Liver (tissue), 3 donors: ENCODE data around the gene UBE2V1.

ENCODE experiments used
- EGR1 ChIP-seq, 2 donors: IDR thresholded peaks; 2 replicates each; pipeline ENCODE4 v1.6.1; 2016 to 2018; ENCODE audit warnings: antibody characterized with exemption in 2 of 2, low read depth in 2 of 2
- FOXA1 ChIP-seq: IDR thresholded peaks from 2 replicates; pipeline ENCODE4 v1.6.1; 2016; ENCODE audit warnings: antibody characterized with exemption
- GABPA ChIP-seq, 2 donors: IDR thresholded peaks in 1 of 2; conservative IDR thresholded peaks in 1 of 2; 2 replicates each; pipeline ENCODE4 v1.6.1; 2016; ENCODE audit warnings: antibody characterized with exemption in 2 of 2, mild to moderate bottlenecking in 1 of 2, moderate library complexity in 1 of 2
- RXRA ChIP-seq, 2 donors: IDR thresholded peaks; 2 replicates each; pipeline ENCODE4 v1.6.1; 2017 to 2018; ENCODE audit warnings: antibody characterized with exemption in 2 of 2, mild to moderate bottlenecking in 1 of 2
- YY1 ChIP-seq: IDR thresholded peaks from 2 replicates; pipeline ENCODE4 v1.6.1; 2016; ENCODE audit warnings: antibody characterized with exemption, mild to moderate bottlenecking
- TF ChIP-seq, protein P1 (sequence below): fragments of 150-350 bp; IDR thresholded peaks from 2 replicates; pipeline ENCODE4 v1.5.1; 2017; ENCODE audit warnings: improper control_type of control experiment, low read depth, low read length; ENCODE audit not compliant: missing input control
- TF ChIP-seq, protein P2 (sequence below): IDR thresholded peaks from 2 replicates; pipeline ENCODE4 v1.6.1; 2016; ENCODE audit warnings: antibody characterized with exemption, mild to moderate bottlenecking
- TF ChIP-seq, protein P3 (sequence below): IDR thresholded peaks from 2 replicates; pipeline ENCODE4 v1.6.1; 2016; ENCODE audit warnings: antibody characterized with exemption
- TF ChIP-seq, protein P4 (sequence below): IDR thresholded peaks from 2 replicates; pipeline ENCODE4 v1.6.1; 2016; ENCODE audit warnings: antibody characterized with exemption
- donor health status: healthy.
- donor health status: healthy.

DNA sequence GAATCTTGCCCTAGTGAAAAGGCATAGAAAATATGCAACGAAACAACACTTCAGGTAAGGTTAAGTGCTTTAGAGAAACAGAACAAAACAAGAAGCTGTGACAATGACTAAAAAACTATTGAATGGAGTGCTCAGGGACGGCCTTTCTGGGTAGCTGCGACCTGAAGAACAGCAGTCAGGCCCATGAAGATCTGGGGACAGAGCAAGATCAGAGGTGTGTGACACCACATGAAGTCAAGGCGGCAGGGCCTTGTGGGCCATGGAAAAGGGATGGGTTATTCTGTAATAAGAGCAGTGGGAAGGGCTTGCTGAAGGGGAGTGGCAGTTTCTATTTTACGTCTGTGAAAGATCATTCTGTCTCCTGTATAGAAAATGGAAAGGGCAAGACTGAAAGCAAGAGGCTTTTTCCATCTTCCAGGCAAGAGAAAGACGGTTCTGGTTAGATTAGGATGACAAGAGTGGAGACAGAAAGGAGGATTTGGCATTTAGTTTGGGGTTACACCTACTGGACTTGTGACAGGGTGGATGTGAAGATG lies 5.1 kb downstream of the UBE2V1 start:
- TF ChIP-seq, protein P1, sequence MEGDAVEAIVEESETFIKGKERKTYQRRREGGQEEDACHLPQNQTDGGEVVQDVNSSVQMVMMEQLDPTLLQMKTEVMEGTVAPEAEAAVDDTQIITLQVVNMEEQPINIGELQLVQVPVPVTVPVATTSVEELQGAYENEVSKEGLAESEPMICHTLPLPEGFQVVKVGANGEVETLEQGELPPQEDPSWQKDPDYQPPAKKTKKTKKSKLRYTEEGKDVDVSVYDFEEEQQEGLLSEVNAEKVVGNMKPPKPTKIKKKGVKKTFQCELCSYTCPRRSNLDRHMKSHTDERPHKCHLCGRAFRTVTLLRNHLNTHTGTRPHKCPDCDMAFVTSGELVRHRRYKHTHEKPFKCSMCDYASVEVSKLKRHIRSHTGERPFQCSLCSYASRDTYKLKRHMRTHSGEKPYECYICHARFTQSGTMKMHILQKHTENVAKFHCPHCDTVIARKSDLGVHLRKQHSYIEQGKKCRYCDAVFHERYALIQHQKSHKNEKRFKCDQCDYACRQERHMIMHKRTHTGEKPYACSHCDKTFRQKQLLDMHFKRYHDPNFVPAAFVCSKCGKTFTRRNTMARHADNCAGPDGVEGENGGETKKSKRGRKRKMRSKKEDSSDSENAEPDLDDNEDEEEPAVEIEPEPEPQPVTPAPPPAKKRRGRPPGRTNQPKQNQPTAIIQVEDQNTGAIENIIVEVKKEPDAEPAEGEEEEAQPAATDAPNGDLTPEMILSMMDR = no peak
- TF ChIP-seq FOXA1 (no peak), EGR1 (IDR thresholded peaks at IDR 0.05; ENCODE audit: low read depth in 2 of 2) (no peak), YY1 (no peak), RXRA (IDR thresholded peaks at IDR 0.05) (no peak), GABPA (IDR thresholded peaks at IDR 0.05 in 1 of 2, conservative IDR thresholded peaks at IDR 0.05 in 1 of 2) (no peak)
- TF ChIP-seq, protein P2, sequence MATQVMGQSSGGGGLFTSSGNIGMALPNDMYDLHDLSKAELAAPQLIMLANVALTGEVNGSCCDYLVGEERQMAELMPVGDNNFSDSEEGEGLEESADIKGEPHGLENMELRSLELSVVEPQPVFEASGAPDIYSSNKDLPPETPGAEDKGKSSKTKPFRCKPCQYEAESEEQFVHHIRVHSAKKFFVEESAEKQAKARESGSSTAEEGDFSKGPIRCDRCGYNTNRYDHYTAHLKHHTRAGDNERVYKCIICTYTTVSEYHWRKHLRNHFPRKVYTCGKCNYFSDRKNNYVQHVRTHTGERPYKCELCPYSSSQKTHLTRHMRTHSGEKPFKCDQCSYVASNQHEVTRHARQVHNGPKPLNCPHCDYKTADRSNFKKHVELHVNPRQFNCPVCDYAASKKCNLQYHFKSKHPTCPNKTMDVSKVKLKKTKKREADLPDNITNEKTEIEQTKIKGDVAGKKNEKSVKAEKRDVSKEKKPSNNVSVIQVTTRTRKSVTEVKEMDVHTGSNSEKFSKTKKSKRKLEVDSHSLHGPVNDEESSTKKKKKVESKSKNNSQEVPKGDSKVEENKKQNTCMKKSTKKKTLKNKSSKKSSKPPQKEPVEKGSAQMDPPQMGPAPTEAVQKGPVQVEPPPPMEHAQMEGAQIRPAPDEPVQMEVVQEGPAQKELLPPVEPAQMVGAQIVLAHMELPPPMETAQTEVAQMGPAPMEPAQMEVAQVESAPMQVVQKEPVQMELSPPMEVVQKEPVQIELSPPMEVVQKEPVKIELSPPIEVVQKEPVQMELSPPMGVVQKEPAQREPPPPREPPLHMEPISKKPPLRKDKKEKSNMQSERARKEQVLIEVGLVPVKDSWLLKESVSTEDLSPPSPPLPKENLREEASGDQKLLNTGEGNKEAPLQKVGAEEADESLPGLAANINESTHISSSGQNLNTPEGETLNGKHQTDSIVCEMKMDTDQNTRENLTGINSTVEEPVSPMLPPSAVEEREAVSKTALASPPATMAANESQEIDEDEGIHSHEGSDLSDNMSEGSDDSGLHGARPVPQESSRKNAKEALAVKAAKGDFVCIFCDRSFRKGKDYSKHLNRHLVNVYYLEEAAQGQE = no peak
- TF ChIP-seq, protein P3, sequence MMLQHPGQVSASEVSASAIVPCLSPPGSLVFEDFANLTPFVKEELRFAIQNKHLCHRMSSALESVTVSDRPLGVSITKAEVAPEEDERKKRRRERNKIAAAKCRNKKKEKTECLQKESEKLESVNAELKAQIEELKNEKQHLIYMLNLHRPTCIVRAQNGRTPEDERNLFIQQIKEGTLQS = no peak
- TF ChIP-seq, protein P4, sequence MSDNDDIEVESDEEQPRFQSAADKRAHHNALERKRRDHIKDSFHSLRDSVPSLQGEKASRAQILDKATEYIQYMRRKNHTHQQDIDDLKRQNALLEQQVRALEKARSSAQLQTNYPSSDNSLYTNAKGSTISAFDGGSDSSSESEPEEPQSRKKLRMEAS = no peak
